Measurements from ENCODE around the gene TEAD1.

DNA sequence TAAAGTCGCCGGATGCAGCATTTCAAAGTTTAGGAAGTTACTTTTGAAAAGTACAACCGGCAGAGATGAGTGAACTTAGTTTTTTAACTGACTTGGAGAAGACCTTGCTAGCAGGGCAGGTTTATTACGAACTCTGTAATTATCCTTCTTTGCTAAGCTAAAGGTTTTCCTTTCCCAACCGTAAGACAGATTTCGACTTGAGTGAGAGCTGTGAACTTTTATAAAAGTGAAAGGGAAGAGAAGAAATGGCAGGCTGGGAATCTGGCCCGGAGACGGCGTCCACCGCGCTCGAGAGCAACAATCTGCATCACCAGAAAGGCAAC lies 659 bp upstream of the TEAD1 start:
- TF ChIP-seq, protein P1, sequence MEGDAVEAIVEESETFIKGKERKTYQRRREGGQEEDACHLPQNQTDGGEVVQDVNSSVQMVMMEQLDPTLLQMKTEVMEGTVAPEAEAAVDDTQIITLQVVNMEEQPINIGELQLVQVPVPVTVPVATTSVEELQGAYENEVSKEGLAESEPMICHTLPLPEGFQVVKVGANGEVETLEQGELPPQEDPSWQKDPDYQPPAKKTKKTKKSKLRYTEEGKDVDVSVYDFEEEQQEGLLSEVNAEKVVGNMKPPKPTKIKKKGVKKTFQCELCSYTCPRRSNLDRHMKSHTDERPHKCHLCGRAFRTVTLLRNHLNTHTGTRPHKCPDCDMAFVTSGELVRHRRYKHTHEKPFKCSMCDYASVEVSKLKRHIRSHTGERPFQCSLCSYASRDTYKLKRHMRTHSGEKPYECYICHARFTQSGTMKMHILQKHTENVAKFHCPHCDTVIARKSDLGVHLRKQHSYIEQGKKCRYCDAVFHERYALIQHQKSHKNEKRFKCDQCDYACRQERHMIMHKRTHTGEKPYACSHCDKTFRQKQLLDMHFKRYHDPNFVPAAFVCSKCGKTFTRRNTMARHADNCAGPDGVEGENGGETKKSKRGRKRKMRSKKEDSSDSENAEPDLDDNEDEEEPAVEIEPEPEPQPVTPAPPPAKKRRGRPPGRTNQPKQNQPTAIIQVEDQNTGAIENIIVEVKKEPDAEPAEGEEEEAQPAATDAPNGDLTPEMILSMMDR (IDR thresholded peaks at IDR 0.05): no peak
- TF ChIP-seq POLR2A (IDR thresholded peaks at IDR 0.05): no peak
- no peak for TF ChIP-seq POLR2AphosphoS5 (IDR thresholded peaks at IDR 0.05)
